COR-L47 (cell line): Measurements from ENCODE around the gene GNA14.
A peak's percentile ranks its signal among the peaks of the same experiment; 100 is the strongest.
"Not testable (repeated sequence)": the region's sequence is repeated elsewhere in the genome, so short reads cannot be mapped to it uniquely, and the experiment has no call there.

ENCODE experiments used
- DNase-seq: peaks from one replicate; lab custom pipeline; 2025; lab: John Stamatoyannopoulos, UW

Gene GNA14

DNA sequence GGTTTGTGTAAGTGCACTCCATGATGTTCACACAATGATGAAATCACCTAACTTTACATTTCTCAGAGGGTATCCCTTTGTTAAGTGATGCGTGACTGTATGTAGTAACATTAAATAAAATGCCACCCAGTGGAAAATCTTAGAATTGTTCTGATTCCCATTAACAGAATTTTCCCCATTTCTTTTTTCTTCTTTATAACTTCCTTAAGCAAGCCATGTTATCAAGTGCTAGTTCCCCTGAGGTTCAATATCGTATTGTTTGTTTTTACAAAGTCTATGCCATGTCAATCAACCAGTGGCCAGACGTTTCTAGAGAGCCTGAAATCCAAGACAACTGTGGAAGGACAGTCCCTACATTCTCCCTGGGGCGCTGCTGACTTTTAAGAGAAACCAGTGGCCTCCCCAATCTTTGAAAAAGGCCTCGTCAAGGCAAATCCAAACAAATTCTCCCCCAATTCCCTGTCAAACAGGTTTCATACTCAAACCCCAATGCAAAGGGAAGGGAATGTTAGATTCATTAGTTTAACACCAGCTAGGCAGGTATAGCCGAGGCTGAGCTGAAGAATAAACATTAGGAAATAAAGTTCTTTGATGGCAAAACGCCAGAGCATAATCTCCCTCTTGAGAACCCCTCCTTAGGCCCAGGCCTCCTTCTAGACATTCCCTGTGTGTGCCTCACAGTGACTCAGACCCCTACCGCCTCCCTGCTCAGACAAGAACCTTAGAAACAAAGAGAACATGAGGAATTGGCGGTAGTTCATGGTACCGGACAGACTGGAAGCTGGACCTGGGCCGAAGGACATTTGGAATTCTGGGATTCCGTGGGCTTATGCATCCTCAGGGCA lies 198.7 kb downstream of the GNA14 start:
- DNase-seq: peak; percentile 6

DNA sequence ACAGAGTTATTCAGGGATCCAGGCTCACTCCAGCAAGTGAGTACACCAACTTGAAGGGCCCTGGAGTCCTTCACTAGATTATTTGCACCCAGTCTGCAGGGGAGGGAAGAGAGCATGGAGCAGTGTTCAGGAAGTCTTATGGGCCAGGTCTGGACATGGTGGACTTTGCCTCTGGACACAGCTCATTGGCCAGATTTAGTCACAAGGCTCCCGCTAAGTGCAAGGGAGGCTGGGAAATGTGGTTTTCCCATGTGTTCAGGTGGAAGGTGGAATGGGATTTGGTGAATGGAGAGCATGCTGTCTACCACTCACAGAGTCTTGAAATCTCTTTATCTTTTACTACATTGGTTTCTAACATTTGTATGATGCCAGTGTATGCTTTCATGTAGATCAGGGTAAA lies 200.5 kb downstream of the GNA14 start:
- DNase-seq: no peak

DNA sequence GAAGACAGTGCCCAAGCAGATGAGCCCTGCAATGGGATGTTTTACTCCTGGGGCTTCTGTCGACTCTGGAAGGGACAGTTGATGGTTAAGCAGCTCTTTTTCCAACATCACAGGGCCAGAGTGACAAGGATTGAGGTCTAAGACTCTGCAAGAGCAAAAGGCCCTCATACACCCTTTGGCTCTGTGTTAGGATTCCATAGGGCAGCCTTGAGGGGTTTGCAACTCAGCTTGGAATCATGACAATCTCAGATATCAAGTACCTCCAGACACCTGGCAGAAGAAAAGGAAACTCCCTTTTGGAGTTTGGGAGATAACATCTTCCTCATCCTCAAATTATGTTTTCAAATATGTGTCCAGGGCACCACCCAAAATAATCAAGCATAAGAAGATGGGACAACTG lies 205.7 kb downstream of the GNA14 start:
- no peak for DNase-seq

DNA sequence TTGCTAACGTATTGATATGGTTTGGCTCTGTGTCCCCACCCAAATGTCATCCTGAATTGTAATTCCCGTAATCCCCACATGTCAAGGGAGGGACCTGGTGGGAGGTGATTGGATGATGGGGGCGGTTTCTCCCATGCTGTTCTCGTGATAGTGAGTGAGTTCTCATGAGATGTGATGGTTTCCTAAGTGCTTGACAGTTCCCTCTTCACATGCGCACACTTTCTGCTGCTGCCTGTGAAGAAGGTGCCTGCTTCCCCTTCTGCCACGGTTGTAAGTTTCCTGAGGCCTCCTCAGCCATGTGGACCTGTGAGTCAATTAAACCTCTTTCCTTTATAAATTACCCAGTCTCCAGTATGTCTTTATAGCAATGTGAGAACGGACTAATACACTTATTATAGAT lies 207.0 kb downstream of the GNA14 start:
- not testable (repeated sequence) for DNase-seq

DNA sequence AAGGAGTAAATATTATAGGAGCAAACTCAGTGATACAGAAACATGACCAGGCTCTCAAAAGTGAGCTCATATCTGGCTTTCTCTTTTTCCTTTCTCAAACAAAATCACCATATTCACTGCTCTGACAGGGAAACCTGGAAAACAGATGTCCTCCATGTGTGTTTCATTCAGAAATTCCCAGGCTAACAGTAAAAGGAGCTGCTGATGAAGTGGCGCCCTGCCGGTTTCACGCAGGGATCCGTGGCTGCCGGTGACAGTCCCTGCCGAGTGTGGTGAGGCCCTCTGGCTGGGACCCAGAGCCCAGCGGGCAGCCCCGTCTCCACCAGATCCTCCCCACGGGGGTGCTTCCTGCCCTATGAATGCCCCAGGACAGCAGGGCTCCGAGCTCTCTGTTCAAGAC lies 208.1 kb downstream of the GNA14 start:
- peak; percentile 96 for DNase-seq

DNA sequence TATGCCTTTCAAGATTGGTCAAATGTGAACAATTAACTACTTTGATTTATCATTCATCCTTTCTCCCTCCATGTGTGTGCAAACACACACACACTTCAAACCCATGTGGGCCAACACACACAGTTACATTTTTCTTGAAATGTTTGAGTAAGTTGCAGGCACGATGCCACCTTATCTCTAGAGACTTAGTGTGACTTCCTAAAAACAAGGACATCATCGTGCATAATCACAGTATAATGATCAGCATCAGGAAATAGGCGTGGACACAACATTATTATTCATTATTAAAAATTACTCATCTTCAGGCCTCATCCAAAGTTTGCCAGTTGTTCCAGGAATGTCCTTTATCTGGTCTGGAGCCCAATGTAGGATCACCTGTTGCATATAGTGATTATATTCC lies 209.5 kb downstream of the GNA14 start:
- DNase-seq: no peak

DNA sequence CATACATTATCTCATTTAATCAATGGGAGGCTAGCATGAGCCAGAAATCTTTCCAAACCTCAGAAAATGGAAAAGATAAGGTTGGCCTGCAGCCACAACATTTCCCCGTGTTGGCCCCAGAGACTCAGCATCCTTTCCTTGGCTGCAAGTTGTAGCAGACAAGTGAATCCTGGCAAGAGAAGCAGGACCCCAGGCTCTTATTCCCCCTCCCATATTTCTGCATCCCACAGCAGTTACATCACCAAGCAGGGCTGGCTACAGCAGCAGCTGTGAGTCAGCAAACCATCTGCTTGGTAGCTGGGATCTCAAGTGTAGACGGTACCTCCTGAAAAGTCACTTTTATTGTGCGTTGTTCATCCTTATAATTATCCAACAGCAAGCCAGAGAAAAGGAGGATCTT lies 212.4 kb downstream of the GNA14 start:
- DNase-seq: no peak

DNA sequence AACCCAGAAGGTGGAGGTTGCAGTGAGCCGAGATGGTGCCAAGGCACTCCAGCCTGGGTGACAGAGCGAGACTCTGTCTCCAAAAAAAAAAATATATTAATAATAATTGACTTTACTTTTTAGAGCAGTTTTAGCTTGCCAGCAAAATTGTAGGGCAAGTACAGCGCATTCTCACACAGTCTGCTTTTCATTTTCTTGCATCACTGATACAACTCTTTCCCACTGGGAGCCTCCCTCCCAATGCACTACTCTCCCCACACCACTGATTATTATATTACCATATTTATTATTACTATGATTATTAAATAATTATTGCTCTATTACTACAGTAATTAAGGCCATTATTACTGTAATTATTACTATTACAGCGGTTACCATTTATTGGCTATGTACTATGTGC lies 212.8 kb downstream of the GNA14 start:
- no peak for DNase-seq

DNA sequence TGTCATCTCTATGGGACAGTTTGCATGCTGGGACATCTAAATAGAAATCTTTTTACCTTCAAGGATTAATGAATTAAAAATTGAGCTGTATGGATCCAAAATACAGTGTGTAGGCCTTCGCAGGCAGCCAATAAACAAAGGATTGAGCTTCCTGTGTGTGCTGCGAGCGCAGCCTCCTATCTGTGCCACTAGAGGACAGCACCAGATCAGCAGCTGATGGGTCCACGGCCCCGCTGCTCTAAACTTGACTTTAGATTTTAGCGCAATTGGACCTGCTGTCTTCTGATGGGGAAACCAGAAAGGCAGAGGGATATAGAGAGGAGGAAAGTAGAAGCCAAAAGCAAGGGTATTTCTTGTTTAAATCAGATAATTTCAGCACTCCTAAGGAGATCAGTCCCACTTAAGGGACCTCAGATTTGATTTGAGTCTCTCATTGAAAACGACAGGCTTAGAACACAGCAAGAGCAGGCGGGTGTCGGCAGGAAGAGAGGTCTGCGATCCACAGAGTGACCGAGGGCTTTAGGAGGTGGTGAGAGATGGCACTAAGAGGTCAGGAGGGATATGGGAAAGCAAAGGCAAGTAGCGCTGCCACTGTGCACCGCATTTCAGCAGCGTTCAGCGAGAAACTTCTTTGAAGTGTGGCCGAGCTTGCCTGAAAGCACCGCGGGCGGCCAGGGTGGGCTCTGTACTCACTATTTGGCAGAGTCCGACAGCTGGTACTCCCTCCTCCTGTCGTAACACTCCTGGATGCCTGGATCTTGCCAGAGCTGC lies 214.3 kb downstream of the GNA14 start:
- peak; percentile 65 for DNase-seq

DNA sequence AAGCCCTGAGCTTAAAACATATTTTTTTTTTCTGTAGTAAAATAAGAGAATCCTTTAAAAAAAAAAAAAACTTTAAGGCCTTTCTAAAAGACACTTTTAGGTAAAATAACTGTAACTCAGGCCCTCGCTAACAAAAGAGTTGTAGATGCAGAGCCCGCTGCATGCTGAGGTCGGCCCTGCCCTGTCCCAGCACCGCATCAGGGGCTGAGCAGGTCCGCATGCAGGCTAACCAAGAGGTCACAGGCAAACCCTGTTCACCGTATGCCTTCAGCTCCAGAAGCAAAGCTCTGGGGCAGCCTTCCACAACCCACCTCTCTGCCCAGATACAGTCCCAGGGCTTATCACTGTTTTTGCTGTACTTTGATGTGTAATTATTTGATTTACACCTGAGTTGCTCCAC lies 216.1 kb downstream of the GNA14 start:
- no peak for DNase-seq

DNA sequence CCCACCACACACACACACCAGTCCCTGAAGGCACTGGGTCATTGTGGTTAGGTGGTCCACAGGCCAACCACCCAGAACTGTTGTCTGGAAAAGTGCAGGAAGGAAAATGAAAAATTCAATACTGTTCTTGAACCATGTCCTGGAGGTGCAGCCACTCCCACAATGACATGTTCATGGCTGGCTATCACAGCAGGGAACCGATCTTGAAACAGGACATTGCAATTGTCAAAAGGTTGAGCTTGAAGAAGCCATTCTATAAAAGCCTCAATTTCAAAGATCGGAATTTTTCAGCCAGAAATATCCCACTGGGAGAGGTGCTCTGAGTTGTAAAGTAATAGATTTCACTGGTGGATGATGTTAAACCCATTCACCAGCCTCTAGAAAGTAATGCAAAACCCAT lies 218.2 kb downstream of the GNA14 start:
- no peak for DNase-seq

DNA sequence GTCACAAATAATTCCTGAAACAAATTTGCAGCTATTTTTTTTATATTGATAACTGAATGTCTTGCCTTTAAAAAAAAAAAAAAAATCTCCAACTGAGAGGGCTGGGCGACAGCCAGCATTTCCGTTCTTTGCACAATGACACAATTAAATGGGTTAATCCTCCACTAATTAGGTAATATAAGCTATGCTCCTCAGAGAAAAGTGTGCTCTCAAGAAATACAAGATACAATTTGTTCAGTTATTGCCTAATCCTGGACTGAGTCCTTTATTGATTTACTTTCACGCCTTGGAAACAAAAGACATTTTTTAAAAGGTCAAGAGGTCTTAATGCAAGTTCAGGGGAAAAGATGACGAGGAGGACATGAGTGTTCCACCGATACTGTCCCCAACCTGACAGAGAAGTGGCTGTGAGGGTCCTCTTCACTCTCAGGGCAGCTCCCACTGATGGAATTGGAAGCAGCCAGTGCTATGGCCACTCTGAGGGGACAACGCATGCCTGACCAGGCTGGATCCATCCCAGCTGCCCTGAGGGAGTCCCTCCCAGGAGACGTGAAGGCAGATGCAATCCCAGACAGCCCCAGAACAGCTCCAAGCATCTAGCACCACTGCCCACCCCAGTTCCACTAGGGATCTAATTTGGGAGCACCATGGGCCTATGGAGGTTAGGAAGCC lies 220.7 kb downstream of the GNA14 start:
- peak; percentile 12 for DNase-seq

DNA sequence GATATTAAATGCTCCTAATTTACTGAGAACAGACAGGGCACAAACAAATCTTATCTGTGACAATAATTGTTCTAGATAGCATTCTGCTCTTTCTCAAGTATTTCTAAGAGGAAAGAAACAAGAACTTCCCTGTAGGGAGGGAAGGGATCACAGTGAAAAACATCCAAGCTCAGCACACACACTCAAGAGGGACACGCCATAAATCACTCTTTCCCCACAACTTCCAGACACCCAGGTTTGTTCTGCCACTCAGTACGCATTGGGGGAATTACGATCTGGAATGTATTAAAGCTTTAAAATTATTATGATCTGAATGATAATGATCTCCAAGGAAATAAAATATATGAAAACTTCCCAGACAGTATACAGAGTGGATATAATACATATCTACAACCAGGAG lies 221.4 kb downstream of the GNA14 start:
- no peak for DNase-seq

DNA sequence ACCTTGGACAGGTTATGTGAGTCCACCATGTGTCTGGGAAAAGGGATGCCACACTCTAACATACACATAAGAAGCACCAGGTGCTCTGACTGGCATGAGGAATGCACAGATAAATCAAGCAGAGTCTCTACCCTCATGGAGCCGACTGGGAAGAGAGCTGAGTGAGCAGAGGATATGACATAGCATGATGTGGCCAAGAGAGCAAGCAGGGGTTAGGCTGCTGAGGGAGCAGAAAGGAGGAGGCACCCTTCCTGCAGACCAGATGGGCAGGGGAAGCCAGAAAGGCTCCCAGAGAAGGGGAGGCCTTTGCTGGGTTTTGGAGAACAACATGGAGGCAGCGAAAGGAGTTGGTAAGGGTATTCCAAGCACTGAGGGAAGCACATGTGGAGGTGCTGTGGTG lies 223.1 kb downstream of the GNA14 start:
- DNase-seq: no peak

DNA sequence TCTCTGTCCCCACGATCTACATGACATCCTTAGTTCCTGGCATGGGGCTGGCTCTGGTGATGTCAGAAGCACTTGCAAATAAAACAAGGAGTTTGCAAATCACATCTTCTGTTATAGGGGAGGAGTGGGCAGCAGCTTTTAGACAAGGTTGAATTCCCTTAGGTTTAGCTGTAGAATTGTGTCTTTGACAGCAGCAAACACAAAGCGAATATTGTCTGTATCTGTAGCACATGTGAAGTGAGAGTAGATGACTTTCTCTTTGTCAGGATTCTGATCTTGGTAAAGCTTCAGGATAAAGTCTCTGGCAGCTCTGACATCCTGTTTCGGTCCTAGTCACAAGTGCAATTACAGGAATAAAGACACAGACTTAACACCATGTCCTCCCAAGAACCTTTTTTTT lies 224.3 kb downstream of the GNA14 start:
- DNase-seq: no peak

DNA sequence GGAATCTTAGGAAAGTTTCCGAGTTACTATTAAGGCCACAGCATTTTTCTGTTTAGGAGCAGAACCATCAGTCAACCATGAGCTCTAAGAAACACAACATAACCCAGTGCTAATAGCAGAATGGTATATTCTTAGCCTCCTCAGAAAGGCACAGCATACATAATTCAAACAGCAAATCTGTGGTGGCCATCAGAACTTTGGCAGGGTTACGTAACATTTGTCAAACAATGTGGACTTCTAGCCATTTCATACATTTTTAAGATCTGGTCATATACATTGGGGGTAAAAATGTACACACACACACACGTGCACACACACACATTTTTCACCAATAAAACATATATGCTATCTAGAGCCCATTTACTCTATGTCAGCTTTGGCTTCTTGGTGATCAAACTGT lies 225.2 kb downstream of the GNA14 start:
- no peak for DNase-seq

DNA sequence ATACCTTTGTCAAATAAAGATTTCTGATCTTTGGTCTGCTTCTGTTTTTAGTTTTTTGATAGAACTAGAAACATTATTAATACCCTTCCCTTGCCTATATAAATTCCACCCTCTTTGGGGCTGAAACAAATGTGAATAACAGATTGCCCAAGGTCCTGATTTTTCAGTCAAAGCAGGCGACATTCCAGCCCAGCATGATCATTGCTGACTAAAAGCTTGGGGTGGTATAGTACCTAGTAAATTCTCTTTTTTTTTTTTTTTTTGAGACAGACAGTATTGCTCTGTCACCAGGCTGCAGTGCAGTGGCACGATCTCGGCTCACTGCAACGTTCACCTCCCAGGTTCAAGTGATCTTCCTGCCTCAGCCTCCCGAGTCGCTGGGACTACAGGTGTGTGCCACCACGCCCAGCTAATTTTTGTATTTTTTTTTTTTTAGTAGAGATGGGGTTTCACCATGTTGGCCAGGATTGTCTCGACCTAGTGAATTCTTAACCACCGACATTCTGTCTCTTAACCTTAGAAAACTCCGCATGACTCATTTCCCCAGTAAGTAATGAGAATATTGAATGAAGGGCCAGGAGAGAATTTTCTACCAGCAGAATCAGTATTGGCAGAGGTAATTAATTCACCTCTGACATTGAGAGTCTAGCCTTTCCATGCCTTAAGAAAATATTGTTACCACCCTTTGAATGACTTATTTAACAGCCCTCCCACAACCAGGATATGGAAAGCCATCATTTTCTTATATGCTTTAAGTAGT lies 226.4 kb downstream of the GNA14 start:
- DNase-seq: no peak

DNA sequence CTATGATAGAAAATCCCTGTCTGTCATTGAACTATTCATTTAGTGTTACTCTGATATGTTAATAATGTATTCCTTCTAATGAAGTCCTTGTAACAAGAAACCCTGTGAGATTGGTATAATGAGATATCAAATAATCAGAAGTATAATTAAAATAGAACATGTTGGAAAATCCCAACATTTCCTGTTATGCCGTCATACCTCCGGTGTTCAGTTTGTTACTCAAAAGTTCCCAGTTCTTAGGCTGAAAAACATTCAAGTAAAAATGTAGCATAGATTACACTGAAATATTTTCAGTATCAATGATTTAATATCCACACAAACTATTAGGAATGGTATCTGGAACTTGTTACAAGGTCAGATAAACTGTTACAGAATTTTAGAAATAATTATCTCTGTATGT lies 227.5 kb downstream of the GNA14 start:
- no peak for DNase-seq

DNA sequence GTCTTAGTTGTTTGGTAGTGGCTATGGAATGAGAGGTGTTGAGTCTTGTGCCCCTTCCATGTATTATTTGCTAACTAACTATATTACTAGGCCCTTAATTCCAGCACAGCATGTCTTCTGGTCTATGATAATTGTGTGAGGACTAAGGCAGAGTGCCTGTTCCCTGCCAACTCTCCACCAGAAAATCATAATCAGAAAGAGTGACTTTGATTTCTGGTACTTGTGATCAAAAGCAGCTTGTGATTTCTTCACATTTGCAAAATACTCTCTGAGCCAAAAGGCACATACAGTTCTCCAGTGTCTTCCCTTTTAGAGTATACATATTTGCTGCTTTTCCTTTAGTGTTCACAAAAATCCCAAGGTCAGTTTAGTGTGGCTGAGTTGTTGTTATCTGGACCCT lies 229.9 kb downstream of the GNA14 start:
- no peak for DNase-seq

DNA sequence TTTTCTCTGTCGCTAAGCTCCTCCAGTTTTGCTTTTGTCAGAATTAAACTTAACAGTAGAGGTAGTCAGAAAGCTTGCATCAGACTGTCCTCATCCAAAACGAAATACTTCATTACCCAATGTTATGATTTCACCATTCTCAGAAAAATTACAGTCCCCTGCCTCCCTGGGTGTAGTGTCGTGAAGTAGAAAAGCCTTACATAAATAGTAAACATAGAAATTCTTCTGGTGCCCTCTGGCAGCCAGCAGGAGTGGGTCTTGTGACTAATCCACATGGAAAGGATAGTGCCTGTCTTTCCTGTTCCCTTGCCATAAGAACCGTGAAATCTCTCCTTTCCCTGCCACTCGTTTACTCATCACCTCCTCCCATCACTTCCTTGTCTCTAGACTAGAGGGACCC lies 230.6 kb downstream of the GNA14 start:
- no peak for DNase-seq

DNA sequence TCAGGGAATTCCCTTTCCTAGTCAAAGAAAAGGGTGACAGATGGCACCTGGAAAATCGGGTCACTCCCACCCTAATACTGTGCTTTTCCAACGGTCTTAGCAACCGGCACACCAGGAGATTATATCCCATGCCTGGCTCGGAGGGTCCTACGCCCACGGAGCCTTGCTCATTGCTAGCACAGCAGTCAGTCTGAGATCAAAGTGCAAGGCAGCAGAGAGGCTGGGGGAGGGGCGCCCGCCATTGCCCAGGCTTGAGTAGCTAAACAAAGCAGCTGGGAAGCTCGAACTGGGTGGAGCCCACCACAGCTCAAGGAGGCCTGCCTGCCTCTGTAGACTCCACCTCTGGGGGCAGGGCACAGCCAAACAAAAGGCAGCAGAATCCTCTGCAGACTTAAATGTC lies 239.6 kb downstream of the GNA14 start:
- DNase-seq: not testable (repeated sequence)

DNA sequence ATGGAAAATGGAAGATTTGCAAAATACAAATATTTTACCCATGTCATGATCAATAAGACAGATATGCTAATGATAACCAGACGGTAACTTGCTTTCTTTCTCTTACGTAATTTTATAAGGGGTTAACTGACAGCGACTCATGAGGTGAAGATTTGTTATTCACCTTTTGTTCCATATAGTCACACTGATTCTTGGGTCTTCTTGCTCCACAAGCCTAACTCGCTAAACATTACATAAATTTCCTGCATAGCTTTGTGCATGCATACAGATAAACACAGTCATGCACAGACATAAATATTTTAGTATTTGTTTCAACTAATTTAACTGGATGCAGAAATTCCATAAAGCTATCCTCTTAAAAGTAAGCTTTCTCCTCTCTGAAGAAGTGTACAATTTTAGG lies 244.9 kb downstream of the GNA14 start:
- DNase-seq: no peak
